Thoracic aorta (tissue), 2 donors: ENCODE measurements around the gene SAMD13. TPM values are rescaled to one million over a fixed set of nuclear protein-coding genes. Genes with fewer than 3 reads are reported as not detected.

Experiments
- ATAC-seq: fragments of 150-250 bp; one replicate; pipeline ENCODE4 v1.8.0; 2017; ENCODE audit warnings: low read depth; ENCODE audit not compliant: insufficient number of reproducible peaks, low FRiP score
- DNase-seq: peaks from one replicate; pipeline ENCODE4 v3.0.0-alpha.2; 2020; ENCODE audit warnings: low spot score
- H3K27ac ChIP-seq, 2 donors: fragments of 200-600 bp; sonication (generic); 1 replicate in 1 of 2; 2 replicates in 1 of 2; pipeline ENCODE4 v1.5.1; 2016; ENCODE audit warnings: mild to moderate bottlenecking in 2 of 2, moderate library complexity in 2 of 2
- H3K27me3 ChIP-seq: fragments of 200-600 bp; sonication (generic); replicated peaks from 2 replicates; pipeline ENCODE4 v1.6.0; 2016; ENCODE audit warnings: mild to moderate bottlenecking; ENCODE audit not compliant: insufficient read depth
- H3K36me3 ChIP-seq: fragments of 200-600 bp; sonication (generic); one replicate; pipeline ENCODE4 v1.5.1; 2016
- H3K4me1 ChIP-seq, 2 donors: fragments of 200-600 bp; sonication (generic); 1 replicate in 1 of 2; 2 replicates in 1 of 2; pipeline versions ENCODE4 v1.5.1 to v1.6.0; 2016; ENCODE audit warnings: low read depth in 2 of 2, mild to moderate bottlenecking in 1 of 2; ENCODE audit not compliant: control insufficient read depth in 1 of 2
- H3K4me3 ChIP-seq: fragments of 200-600 bp; sonication (generic); 2 replicates; pipeline ENCODE4 v1.5.1; 2016; ENCODE audit warnings: mild to moderate bottlenecking
- H3K9me3 ChIP-seq: fragments of 200-600 bp; sonication (generic); 2 replicates; pipeline ENCODE4 v1.5.1; 2016
- total RNA-seq, 2 donors: library from RNA; depleted of rRNA; stranded (reverse); fragments of >200 nt; gene quantifications; one replicate each; pipeline versions ENCODE4 v1.1.0 to v1.2.3, GENCODE V29; 2016
- TF ChIP-seq, protein P1 (sequence below): fragments of 200-600 bp; sonication (generic); IDR thresholded peaks from one replicate; pipeline ENCODE4 v1.5.1; 2019; ENCODE audit warnings: antibody characterized with exemption

Gene SAMD13
- total RNA-seq, 2 donors from 2014 or later: 0.95 to 1.8 TPM

DNA sequence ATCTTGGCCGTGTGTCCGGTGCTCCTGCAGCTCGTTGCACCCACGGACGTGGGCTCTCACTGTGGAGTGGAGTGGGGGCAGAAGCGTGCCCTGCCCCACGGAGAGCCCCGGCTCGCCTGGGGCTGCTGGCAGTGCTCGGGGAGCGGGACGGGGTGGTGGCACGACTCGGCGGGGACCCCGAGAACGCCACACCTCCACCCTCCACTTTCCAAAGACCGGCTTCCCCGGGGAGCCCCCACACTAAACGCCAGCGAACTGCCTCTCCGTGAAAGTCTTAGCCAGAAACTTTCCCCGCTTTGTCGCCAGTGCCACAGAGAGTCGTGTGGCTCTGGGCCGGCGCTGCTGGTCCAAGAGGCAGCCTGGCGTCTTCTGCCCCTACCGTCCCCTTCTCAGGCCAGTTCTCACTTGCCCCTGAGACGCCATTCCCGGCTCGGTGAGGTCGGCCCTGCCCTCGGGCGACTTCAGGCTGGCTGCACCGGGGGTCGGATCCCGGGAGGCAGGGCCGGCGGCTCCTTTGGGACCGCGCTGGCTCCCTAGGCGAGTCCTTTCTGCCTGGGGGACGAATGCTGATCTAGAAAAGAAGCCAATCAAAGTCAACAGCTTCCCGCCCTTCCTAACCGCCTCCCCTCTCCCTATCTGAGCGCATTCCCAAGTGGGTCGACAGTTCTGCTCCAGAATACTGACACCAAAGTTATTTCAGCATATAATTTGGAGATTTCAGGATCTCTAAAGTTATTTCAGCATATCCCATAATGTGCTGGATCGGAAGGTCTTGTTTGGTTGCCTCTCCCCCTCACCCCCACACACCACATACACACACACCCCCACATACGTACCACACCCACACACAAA is 2.6 kb upstream of the SAMD13 start:
- DNase-seq (no peak), ATAC-seq (peak; percentile 3)

DNA sequence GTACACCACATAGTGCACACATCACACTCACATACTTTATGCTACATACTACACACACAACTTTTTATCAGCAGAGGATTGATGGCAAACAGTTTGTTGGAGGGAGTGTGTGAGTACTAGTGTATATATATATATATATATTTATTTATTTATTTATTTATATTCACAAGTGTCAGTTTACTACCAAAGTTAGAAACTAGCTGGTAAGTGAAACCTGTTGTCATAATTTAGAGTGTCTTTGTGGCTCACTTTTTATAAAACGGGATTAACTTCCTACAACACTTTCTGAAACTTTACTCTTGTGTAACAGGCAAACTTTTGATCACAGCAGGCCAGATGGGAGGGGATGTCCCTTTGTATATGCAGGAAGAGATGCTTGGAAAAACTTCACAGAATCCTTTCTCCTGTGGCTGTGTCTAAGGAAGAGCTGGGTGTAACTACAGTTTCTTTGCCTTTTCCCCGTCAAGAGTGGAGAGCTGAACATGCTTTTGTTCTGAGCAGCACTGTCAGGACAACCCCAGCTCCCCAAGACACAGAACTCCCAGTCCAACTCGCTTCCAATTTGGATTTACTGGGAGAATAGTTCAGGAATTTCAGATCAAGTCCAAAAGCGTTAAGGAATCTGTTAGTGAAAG is 1.9 kb upstream of the SAMD13 start:
- TF ChIP-seq, protein P1, sequence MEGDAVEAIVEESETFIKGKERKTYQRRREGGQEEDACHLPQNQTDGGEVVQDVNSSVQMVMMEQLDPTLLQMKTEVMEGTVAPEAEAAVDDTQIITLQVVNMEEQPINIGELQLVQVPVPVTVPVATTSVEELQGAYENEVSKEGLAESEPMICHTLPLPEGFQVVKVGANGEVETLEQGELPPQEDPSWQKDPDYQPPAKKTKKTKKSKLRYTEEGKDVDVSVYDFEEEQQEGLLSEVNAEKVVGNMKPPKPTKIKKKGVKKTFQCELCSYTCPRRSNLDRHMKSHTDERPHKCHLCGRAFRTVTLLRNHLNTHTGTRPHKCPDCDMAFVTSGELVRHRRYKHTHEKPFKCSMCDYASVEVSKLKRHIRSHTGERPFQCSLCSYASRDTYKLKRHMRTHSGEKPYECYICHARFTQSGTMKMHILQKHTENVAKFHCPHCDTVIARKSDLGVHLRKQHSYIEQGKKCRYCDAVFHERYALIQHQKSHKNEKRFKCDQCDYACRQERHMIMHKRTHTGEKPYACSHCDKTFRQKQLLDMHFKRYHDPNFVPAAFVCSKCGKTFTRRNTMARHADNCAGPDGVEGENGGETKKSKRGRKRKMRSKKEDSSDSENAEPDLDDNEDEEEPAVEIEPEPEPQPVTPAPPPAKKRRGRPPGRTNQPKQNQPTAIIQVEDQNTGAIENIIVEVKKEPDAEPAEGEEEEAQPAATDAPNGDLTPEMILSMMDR: no peak
- Histone ChIP-seq H3K4me3 (peak overlapping the region; percentile 90), H3K27ac (peak overlapping the region; percentile 80 to 85), H3K36me3 (no peaks in the 10 kb centered on the region), H3K9me3 (peaks cover 4% of the 10 kb centered on the region), H3K4me1 (peaks cover 10 to 34% of the 10 kb centered on the region in 2 donors), H3K27me3 (no peaks in the 10 kb centered on the region)
- ATAC-seq (no peak), DNase-seq (no peak)

More for the DNA sequence above, 2.6 kb upstream of the SAMD13 start:
- TF ChIP-seq, protein P1: no peak
- Histone ChIP-seq H3K4me1 (peaks cover 10 to 34% of the 10 kb centered on the region in 2 donors), H3K36me3 (no peaks in the 10 kb centered on the region), H3K4me3 (peak overlapping the region; percentile 90), H3K9me3 (peaks cover 4% of the 10 kb centered on the region), H3K27ac (peak overlapping the region; percentile 80 to 85), H3K27me3 (no peaks in the 10 kb centered on the region)

DNA sequence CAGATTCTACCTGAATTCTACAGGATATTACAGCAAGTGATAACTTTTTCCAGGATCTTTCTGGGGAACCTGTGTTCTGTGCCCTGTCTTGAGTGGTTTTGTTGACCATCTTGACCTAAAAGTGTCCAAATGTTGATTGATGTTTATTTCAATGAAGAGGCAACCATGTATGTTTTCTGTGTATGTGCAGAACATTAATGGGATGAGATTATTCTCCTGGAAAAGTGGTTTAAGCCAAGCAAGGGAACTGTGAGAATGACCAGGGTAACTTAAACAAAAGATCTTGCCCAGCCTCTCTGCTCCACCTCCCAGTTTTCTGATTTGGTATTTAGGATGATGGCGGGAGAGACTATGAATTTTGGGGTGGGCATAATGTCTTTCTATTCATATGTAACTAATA is 1.0 kb upstream of the SAMD13 start:
- ATAC-seq (no peak), DNase-seq (no peak)
- Histone ChIP-seq H3K9me3 (peaks cover 4% of the 10 kb centered on the region), H3K36me3 (no peaks in the 10 kb centered on the region), H3K4me3 (peak overlapping the region; percentile 70), H3K27ac (peak overlapping the region in 1 of 2 donors; percentile 31), H3K4me1 (peaks cover 10 to 34% of the 10 kb centered on the region in 2 donors), H3K27me3 (no peaks in the 10 kb centered on the region)
- TF ChIP-seq, protein P1: no peak

DNA sequence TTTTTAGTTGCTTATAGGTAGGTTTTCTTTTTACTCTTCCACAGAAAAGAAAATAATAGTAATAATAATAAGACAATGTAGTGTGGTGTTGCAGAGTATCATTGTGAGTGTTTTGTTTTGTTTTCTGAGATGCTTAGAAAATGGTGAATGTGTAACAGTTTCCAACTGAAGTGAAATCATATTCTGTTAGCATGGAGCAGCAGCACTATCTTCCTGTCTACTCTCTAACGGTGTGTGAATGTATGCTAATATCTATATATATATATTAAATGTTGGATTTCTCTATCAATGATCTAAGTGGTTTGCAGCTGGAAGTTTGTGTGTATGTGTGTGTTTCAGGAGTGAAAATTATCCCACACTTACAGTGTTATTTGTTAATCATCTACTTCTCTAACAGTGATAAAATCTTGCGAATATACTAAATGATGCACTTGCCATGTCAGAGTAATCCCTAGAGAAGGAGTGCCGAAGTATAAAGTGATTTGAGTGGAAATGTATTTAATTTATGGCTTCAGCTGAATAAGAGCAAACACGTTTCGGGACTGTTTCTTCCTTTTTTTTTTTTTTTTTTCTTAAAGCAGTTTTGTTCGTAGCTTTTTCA is 377 bp downstream of the SAMD13 start:
- Histone ChIP-seq H3K27ac (peak overlapping the region in 1 of 2 donors; percentile 45), H3K36me3 (no peaks in the 10 kb centered on the region), H3K4me3 (peak overlapping the region; percentile 70), H3K27me3 (no peaks in the 10 kb centered on the region), H3K4me1 (peaks cover 10 to 34% of the 10 kb centered on the region in 2 donors), H3K9me3 (no peaks in the 10 kb centered on the region)
- TF ChIP-seq, protein P1: no peak
- ATAC-seq (no peak), DNase-seq (no peak)

DNA sequence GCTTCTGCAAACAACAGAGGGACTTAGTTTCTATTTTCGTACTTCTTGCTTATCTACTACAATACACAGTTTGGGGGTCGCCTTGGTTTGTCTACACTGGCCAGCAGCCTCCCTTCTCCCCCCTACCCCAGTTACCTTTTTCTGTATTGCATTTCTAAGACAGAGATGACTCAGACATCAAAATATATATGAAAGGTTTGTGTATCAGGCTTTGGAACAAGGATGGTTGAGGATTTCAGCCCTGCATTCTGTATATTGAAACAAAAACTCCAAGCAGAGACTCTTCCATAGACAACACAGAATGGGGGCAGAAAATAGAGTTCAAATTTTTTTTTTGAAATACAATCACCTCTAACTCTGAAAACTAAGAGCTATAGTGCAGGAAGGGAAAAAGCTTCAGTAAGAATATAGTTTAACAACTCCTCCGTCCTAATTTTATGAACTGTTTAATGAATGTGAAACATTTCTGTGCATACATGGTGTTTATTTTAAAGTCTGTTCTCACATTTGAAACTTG is 1.9 kb downstream of the SAMD13 start:
- TF ChIP-seq, protein P1: no peak
- Histone ChIP-seq H3K27me3 (no peaks in the 10 kb centered on the region), H3K36me3 (no peaks in the 10 kb centered on the region), H3K4me3 (peak overlapping the region; percentile 70), H3K27ac (peak overlapping the region; percentile 4 to 26), H3K9me3 (peaks cover 4% of the 10 kb centered on the region), H3K4me1 (peaks cover 10 to 26% of the 10 kb centered on the region in 2 donors)
- no peak for ATAC-seq
- DNase-seq: no peak
